Activated CD4-positive, alpha-beta T cell treated with anti-CD3 and anti-CD28 coated beads, Interleukin-2, amount 50 U/mL, for 4 hours (primary cell): ENCODE measurements around the gene GTF2A1L.
"Not testable (repeated sequence)": the region's sequence is repeated elsewhere in the genome, so short reads cannot be mapped to it uniquely, and the experiment has no call there.

Source experiments
- DNase-seq, 2 experiments: peaks; one replicate each; pipeline ENCODE4 v3.0.0-alpha.2; 2020

Gene GTF2A1L, protein sequence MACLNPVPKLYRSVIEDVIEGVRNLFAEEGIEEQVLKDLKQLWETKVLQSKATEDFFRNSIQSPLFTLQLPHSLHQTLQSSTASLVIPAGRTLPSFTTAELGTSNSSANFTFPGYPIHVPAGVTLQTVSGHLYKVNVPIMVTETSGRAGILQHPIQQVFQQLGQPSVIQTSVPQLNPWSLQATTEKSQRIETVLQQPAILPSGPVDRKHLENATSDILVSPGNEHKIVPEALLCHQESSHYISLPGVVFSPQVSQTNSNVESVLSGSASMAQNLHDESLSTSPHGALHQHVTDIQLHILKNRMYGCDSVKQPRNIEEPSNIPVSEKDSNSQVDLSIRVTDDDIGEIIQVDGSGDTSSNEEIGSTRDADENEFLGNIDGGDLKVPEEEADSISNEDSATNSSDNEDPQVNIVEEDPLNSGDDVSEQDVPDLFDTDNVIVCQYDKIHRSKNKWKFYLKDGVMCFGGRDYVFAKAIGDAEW

DNA sequence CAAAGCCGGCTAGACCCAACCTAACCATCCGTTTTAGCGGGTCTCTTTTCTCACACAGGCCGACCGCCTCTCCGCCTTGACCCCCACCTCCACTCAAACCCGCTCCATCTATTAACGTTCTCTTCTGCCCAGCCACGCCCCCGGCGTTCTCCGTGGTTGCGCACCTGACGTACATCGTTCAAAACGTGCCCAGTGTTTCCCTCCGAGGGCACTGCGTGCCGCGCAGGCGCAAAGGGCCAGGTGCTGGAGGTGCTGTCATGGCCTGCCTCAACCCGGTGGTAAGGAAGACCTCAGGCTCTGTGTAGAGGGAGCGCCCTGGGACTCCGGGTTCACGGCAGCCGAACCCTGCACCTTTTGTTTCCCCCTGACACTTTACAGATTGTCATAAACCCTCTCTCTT is at the start of gene GTF2A1L:
Gene GTF2A1L, plus strand, starts transcription at position 239 of the 400 bp plus-strand sequence. Its CDS starts 19 bp downstream, at position 258.
- no peak for DNase-seq

- DNase-seq = no peak
Measured at GRCh38 chr2:48568547-48568946, 49.1 kb upstream of the GTF2A1L start.

GRCh38 chr2:48569433-48569832 is 48.2 kb upstream of the GTF2A1L start:
- no peak for DNase-seq

DNA sequence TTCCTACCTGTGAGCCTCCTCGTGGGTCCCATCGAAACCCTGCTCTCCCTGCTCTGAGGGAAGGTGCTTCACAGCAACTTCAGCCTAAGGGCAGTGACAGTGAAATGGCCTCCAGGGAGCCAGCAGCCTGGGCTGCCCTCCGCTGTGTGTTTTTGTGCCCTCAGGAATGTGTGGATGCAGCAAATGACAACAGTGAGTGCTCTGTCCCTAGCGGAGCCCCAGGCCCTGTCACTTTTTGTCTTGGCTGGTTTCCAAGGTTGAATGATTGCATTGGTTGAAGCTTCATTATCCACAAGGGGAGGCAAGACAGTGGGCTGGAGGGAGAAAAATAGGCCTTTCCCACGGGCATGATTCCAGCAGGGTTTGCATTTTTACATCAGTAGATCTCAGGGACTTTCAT is 44.8 kb upstream of the GTF2A1L start:
- no peak for DNase-seq

- DNase-seq = no peak
Measured at GRCh38 chr2:48574353-48575287, 43.0 kb upstream of the GTF2A1L start.

- DNase-seq = no peak
Measured at GRCh38 chr2:48578313-48578712, 39.3 kb upstream of the GTF2A1L start.

- DNase-seq = no peak
Measured at GRCh38 chr2:48583961-48584360, 33.7 kb upstream of the GTF2A1L start.

GRCh38 chr2:48584551-48584950 is 33.1 kb upstream of the GTF2A1L start:
- DNase-seq = no peak

DNA sequence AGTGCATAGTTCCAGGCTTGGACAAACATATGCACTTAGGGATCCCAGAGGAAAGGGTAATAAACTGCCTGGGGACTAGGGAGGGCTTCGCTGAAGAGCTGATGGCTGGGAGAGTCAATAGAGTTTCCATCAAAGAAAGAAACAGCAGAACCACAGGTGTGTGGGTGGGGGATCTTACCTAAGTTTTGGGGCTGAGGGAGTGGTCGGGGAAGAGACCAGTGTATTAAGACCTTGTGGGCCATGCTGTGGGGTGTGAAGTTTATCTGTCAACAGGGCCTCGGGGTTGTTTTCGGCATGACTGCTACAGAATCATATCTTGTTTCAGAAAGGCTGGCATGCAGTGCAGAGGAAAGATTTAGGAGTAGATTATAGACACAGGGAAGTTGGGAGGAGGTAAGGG is 31.2 kb upstream of the GTF2A1L start:
- no peak for DNase-seq

- no peak for DNase-seq
Measured at GRCh38 chr2:48587560-48587959, 30.1 kb upstream of the GTF2A1L start.

DNA sequence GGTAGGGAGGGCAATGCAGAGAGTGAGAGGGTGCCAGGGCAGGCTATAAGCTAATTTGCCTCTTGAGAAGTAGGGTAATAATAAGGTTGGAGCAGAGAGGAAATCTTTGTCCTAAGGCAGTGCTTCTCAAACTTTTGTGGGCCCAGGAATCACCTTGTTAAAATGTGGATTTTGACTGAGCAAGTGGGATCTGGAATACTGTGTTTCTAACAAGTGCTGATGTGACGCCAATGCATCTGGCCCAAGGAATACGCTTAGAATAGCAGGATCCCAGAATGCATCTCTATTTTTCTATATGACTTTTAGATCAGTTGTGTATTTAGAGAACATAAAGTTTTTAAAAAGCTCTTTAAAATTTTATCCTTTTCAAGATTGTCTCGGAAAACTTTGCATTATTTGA is 29.7 kb upstream of the GTF2A1L start:
- DNase-seq = no peak

DNA sequence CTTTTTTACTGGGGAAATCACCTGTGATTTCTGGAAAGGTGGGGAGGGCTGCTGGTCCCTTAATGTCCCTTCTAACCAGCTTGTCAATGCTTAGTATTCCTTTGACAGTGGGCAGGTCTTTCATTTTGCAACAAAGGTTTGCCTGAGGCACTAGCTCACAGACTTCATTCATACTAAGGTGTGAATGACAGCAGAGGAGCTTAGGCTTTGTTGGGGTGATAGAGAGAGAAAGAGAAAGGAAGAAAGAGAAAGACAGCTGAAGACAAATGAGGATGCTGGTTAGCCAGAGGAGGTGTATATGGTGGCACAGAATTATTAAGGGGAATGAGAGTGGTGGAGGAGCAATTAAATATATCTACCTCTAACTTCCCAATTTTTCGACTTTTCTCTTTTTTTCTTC is 28.9 kb upstream of the GTF2A1L start:
- DNase-seq = no peak

GRCh38 chr2:48589170-48589767 is 28.4 kb upstream of the GTF2A1L start:
- DNase-seq = no peak

DNA sequence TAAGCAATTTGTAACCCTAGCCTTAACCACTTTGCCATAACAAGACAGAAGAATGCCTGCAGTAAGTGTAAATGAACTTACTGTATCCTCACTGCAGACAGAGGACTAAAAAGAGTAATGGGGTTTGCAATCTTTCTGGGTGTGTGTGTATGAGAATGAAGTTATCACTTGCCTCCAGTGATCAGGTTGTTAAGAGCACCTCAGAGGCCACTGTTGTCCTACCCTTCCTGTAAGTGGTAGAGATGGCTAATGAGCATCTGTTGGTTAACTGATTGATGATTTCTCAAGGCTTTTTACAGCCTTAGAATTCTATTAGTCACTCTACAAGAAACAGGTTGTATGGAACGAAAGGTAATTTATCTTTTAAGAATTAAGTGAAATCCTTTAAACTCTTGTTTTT is 27.6 kb upstream of the GTF2A1L start:
- no peak for DNase-seq

- DNase-seq = no peak
Measured at GRCh38 chr2:48592067-48592466, 25.6 kb upstream of the GTF2A1L start.

DNA sequence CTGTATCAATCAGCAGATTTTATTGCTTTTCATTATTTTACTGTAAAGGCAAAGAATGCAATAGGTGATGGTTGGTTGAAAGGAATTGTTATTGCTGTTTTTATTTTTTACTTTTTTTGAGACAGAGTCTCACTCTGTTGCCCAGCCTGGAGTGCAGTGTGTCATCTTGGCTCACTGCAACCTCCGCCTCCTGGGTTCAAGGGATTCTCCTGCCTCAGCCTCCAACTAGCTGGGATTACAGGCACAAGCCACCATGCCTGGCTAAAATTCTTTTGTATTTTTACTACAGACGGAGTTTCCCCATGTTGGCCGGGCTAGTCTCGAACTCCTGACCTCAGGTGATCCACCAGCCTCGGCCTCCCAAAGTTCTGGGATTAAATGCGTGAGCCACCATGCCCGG is 20.9 kb upstream of the GTF2A1L start:
- not testable (repeated sequence) for DNase-seq

DNA sequence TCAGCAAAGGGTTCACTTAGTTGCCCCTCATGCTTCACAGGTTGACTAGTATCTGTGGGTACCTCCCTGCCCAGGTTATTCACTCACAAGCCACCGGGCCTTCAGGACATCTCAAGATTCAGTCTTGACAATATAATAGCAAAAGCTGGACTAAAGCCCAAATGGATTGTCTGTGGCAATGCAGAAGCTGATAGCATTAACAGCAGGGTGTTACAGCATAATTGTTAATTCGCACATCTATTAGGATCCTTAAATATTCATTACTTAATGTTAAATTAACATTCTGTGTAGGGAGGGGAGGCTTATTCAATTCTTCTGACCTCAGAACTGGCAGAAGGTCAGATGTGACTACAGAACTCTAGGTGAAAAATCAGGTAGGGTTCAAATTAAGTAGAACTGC is 20.2 kb upstream of the GTF2A1L start:
- no peak for DNase-seq

DNA sequence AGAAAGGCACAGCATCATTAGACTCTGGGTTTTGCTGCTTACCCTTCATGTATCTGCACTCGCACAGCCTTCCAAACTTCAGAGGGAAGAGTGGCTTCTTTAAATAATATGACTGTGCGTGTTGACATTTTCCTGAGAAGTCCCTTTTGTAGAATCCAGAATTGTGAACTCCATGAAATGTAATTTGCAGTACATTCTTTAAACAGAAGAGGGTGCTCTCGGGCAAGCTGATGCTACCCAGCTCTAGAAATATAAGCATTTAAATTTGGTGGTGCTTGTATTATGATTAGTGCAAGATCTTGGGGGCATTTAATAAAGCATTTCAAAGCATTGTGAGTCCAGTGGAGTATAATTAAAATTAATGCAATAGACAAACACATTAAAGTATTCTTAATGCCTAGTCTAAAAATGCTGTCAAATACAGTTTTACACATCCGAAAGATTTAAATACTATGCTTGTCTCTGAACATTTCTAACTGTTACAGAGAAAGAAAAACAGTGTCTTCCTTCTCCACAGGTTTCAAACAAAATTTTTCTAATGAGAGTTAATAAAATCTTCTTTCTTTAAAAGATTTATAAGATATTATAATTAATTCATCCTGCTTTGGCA is 17.3 kb upstream of the GTF2A1L start:
- no peak for DNase-seq

GRCh38 chr2:48600917-48601316 is 16.7 kb upstream of the GTF2A1L start:
- DNase-seq = no peak

GRCh38 chr2:48601349-48601748 is 16.3 kb upstream of the GTF2A1L start:
- no peak for DNase-seq

DNA sequence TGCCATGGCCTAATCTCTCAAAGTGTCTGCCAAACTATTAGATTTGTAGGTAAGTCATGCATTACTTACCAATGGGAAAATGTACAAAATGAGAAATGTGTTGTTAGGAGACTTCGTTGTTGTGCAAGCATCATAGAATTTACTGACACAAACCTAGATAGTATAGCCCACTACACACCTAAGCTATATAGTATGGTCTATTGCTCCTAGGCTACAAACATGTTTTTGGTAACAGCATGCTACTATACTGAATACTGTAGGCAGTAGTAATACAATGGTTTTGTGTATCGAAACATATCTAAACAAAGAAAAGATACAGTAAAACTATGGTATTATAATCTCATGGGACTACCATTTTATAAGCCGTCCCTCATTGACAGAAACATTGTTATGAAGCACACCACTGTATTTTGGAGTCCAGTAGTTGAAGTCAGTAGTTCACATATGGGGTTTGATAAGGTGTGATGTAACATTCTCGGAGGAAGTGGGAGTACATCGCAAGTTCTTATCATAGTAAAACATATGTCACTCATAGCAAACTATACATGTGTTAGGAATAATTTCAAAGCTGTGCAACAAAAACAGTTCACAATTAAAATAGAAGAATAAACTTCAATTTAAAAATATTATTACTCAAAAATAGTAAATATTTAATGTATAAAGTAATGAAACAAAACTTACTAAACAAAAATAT is 12.0 kb upstream of the GTF2A1L start:
- no peak for DNase-seq

- no peak for DNase-seq
Measured at GRCh38 chr2:48607307-48608014, 10.2 kb upstream of the GTF2A1L start.
